K562 (cell line): Measurements from ENCODE around the gene ZNF799. TPM values are rescaled to one million over a fixed set of nuclear protein-coding genes. Genes with fewer than 3 reads are reported as not detected.
A peak's percentile ranks its signal among the peaks of the same experiment; 100 is the strongest.

Experiments
- ARNT ChIP-seq, 2 experiments: fragments of 450-650 bp; IDR thresholded peaks; 2 replicates each; pipeline ENCODE4 v1.6.1; 2016; ENCODE audit warnings: mild to moderate bottlenecking in 1 of 2
- ETV1 ChIP-seq: fragments of 450-650 bp; conservative IDR thresholded peaks from 2 replicates; pipeline ENCODE4 v1.6.1; 2016; ENCODE audit warnings: missing genetic modification characterization, control low read depth, low read depth, missing compliant biosample characterization
- FOXM1 ChIP-seq, 2 experiments: fragments of 450-650 bp in 1 of 2; sonication (generic) in 1 of 2; formaldehyde crosslinking in 1 of 2; IDR thresholded peaks; 2 replicates each; pipeline versions ENCODE4 v1.6.1 to v1.9.0; 2017 to 2022; ENCODE audit warnings: low read depth in 2 of 2, mild to moderate bottlenecking in 2 of 2, missing genetic modification reagents in 1 of 2, moderate library complexity in 1 of 2
- HNRNPLL ChIP-seq: fragments of 200-400 bp; formaldehyde crosslinking; IDR thresholded peaks from 2 replicates; pipeline ENCODE4 v1.6.1; 2017; ENCODE audit warnings: low read length, low read depth, mild to moderate bottlenecking; ENCODE audit not compliant: poor library complexity, severe bottlenecking
- KDM5B ChIP-seq: fragments of 200-600 bp; sonication (generic); IDR thresholded peaks from 2 replicates; pipeline ENCODE4 v1.6.1; 2012; ENCODE audit warnings: low read depth, mild to moderate bottlenecking, moderate library complexity, low read length, control low read depth, inconsistent platforms; ENCODE audit not compliant: insufficient replicate concordance
- NRF1 ChIP-seq, 2 experiments: fragments of 450-650 bp; IDR thresholded peaks in 1 of 2; conservative IDR thresholded peaks in 1 of 2; 2 replicates each; pipeline ENCODE4 v1.6.1; 2014; ENCODE audit warnings: mild to moderate bottlenecking in 2 of 2
- POLR2H ChIP-seq: IDR thresholded peaks from 2 replicates; pipeline ENCODE4 v1.6.1; 2016; ENCODE audit warnings: missing genetic modification characterization, low read depth, mild to moderate bottlenecking, control low read depth, missing compliant biosample characterization, moderate library complexity
- SP2 ChIP-seq: IDR thresholded peaks from 2 replicates; pipeline ENCODE4 v1.6.1; 2011; ENCODE audit warnings: mild to moderate bottlenecking, low read depth, low read length, moderate library complexity; ENCODE audit not compliant: poor library complexity, severe bottlenecking; ENCODE audit errors: extremely low read depth
- TRIM28 ChIP-seq: fragments of 450-650 bp; IDR thresholded peaks from 2 replicates; pipeline ENCODE4 v1.6.1; 2017
- ZBED1 ChIP-seq: IDR thresholded peaks from 2 replicates; pipeline ENCODE4 v1.6.1; 2014
- ZC3H4 ChIP-seq: sonication (generic); formaldehyde crosslinking; IDR thresholded peaks from 2 replicates; pipeline ENCODE4 v1.9.0; 2021; ENCODE audit warnings: missing genetic modification reagents, borderline replicate concordance
- ZNF263 ChIP-seq: sonication (generic); formaldehyde crosslinking; IDR thresholded peaks from 2 replicates; pipeline ENCODE4 v1.8.0; 2022; ENCODE audit warnings: mild to moderate bottlenecking, missing genetic modification reagents, borderline replicate concordance
- ZNF561 ChIP-seq: fragments of 450-650 bp; formaldehyde crosslinking; conservative IDR thresholded peaks from 2 replicates; pipeline ENCODE4 v1.4.0; 2020; ENCODE audit warnings: mild to moderate bottlenecking, moderate library complexity
- polyA plus RNA-seq, 8 experiments: library from polyadenylated mRNA; depleted of rRNA in 4 of 8; stranded (reverse) in 5 of 8; unstranded in 3 of 8; fragments of >200 nt; fragmentation: Nextera tagmentation in 2 of 8; fragmentation: Illumina TruSeq in 1 of 8; extraction: Ambion mirVana in 2 of 8; extraction: Trizol in 1 of 8; gene quantifications; 2 replicates each; pipeline versions ENCODE4 v1.2.1 to v1.2.3, GENCODE V29; 2011 to 2014; ENCODE audit warnings: inconsistent platforms in 1 of 8, missing spikeins in 1 of 8
- total RNA-seq, 7 experiments: library from RNA; depleted of rRNA in 6 of 7; stranded (reverse); fragments of >200 nt in 6 of 7; fragmentation: Illumina TruSeq in 2 of 7; extraction: Trizol in 2 of 7; gene quantifications; 2 replicates each; pipeline versions ENCODE4 v1.2.1 to v1.2.3, GENCODE V29; 2011 to 2021; ENCODE audit warnings: low replicate concordance in 1 of 7
- TF ChIP-seq, protein P1 (sequence below), 2 experiments: fragments of 450-650 bp in 1 of 2; sonication (generic) in 1 of 2; formaldehyde crosslinking in 1 of 2; IDR thresholded peaks; 2 replicates each; pipeline versions ENCODE4 v1.7.1 to v1.9.0; 2016 to 2022; ENCODE audit warnings: inconsistent platforms in 1 of 2, mild to moderate bottlenecking in 1 of 2, missing genetic modification reagents in 1 of 2
- TF ChIP-seq, protein P2 (sequence below): fragments of 250-450 bp; sonication (Bioruptor Pico); IDR thresholded peaks from 2 replicates; pipeline ENCODE4 v1.4.0; 2020; ENCODE audit warnings: mild to moderate bottlenecking, moderate library complexity, borderline replicate concordance

The ZNF799 gene
- total and polyA plus RNA-seq, 9 of the 15 experiments (the other 6 are each of a cell fraction or from before 2014, with no cell fraction given): 0.63 to 5.5 (median 2.9) TPM

GRCh38 chr19:12440541-12441316 is 39.7 kb upstream of the ZNF799 start, which contains the start of gene ZNF443 (continued):
- TF ChIP-seq, protein P1, sequence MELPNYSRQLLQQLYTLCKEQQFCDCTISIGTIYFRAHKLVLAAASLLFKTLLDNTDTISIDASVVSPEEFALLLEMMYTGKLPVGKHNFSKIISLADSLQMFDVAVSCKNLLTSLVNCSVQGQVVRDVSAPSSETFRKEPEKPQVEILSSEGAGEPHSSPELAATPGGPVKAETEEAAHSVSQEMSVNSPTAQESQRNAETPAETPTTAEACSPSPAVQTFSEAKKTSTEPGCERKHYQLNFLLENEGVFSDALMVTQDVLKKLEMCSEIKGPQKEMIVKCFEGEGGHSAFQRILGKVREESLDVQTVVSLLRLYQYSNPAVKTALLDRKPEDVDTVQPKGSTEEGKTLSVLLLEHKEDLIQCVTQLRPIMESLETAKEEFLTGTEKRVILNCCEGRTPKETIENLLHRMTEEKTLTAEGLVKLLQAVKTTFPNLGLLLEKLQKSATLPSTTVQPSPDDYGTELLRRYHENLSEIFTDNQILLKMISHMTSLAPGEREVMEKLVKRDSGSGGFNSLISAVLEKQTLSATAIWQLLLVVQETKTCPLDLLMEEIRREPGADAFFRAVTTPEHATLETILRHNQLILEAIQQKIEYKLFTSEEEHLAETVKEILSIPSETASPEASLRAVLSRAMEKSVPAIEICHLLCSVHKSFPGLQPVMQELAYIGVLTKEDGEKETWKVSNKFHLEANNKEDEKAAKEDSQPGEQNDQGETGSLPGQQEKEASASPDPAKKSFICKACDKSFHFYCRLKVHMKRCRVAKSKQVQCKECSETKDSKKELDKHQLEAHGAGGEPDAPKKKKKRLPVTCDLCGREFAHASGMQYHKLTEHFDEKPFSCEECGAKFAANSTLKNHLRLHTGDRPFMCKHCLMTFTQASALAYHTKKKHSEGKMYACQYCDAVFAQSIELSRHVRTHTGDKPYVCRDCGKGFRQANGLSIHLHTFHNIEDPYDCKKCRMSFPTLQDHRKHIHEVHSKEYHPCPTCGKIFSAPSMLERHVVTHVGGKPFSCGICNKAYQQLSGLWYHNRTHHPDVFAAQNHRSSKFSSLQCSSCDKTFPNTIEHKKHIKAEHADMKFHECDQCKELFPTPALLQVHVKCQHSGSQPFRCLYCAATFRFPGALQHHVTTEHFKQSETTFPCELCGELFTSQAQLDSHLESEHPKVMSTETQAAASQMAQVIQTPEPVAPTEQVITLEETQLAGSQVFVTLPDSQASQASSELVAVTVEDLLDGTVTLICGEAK (IDR thresholded peaks at IDR 0.05): peak; percentile 57
- TF ChIP-seq, protein P1 (CRISPR knock-in tag; IDR thresholded peaks at IDR 0.05): no peak
- TF ChIP-seq ZNF263 (CRISPR knock-in tag): no peak
- TF ChIP-seq FOXM1 (IDR thresholded peaks at IDR 0.05; ENCODE audit: low read depth): no peak
- no peak for TF ChIP-seq FOXM1 (CRISPR knock-in tag; IDR thresholded peaks at IDR 0.05; ENCODE audit: low read depth)
- no peak for TF ChIP-seq ETV1
- TF ChIP-seq ZNF561 (CRISPR knock-in tag): no peak
- TF ChIP-seq HNRNPLL: peak; percentile 50
- peak; percentile 31 for TF ChIP-seq KDM5B
- TF ChIP-seq NRF1 (conservative IDR thresholded peaks at IDR 0.05 in 1 of 2, IDR thresholded peaks at IDR 0.05 in 1 of 2): peak; percentile 75 to 80
- TF ChIP-seq SP2: peak; percentile 68
- TF ChIP-seq, protein P2, sequence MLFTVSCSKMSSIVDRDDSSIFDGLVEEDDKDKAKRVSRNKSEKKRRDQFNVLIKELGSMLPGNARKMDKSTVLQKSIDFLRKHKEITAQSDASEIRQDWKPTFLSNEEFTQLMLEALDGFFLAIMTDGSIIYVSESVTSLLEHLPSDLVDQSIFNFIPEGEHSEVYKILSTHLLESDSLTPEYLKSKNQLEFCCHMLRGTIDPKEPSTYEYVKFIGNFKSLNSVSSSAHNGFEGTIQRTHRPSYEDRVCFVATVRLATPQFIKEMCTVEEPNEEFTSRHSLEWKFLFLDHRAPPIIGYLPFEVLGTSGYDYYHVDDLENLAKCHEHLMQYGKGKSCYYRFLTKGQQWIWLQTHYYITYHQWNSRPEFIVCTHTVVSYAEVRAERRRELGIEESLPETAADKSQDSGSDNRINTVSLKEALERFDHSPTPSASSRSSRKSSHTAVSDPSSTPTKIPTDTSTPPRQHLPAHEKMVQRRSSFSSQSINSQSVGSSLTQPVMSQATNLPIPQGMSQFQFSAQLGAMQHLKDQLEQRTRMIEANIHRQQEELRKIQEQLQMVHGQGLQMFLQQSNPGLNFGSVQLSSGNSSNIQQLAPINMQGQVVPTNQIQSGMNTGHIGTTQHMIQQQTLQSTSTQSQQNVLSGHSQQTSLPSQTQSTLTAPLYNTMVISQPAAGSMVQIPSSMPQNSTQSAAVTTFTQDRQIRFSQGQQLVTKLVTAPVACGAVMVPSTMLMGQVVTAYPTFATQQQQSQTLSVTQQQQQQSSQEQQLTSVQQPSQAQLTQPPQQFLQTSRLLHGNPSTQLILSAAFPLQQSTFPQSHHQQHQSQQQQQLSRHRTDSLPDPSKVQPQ: no peak
- no peak for TF ChIP-seq TRIM28
- no peak for TF ChIP-seq ZC3H4 (CRISPR knock-in tag)
- TF ChIP-seq ARNT (IDR thresholded peaks at IDR 0.05): no peak
- no peak for TF ChIP-seq ZBED1
- TF ChIP-seq POLR2H: no peak
